ENCODE data around the gene DSCAML1.

DSCAML1 gene

DNA sequence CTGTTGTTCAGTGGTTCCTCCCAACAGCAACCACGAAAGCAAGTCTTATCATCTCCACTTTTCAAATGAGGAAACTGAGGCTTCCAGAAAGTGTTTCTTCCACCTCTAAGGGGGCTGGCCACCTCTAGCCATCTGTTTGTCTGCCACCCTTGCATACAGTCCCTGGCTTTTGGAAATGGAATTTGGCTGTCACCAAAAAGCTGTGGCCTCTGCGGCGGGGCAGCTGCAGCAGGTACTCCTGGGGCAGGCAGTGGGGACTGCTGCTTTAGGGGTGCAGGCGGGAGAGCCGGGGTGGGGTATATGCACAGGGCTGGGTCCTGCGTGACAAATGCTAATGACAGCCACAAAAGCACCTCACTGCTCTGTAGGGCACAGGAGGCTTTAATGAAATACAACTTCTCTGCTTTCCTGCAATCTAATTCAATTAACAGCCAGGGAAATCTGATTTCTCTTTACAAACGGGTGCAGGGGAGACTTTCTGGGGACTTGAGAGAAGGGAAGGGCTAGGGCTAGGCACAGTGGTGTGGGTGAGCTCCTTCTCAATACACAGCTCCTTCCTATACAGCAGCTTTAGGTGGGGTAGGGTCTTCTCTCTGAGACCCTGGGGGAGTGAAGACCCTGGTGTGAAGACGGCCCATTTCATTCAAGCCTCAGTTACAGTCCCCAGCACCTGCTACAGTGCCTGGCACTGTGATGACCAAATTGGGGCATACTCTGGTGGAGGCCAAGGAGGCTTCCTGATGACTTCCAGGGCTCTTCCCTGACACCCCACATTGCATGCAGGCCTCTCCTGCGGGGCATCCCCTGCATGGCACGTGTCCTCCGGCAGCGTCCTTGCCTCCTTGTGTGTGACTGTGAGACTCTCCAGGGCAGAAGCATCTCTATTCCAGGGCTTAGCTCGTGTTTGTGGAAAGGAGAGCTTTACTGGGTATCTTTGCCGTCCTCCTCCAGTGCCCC lies 307.7 kb downstream of the DSCAML1 start:
- H3K27ac ChIP-seq: no peak overlapping the region; the same call in 1 of the 2 replicates
- TF ChIP-seq, protein P1, sequence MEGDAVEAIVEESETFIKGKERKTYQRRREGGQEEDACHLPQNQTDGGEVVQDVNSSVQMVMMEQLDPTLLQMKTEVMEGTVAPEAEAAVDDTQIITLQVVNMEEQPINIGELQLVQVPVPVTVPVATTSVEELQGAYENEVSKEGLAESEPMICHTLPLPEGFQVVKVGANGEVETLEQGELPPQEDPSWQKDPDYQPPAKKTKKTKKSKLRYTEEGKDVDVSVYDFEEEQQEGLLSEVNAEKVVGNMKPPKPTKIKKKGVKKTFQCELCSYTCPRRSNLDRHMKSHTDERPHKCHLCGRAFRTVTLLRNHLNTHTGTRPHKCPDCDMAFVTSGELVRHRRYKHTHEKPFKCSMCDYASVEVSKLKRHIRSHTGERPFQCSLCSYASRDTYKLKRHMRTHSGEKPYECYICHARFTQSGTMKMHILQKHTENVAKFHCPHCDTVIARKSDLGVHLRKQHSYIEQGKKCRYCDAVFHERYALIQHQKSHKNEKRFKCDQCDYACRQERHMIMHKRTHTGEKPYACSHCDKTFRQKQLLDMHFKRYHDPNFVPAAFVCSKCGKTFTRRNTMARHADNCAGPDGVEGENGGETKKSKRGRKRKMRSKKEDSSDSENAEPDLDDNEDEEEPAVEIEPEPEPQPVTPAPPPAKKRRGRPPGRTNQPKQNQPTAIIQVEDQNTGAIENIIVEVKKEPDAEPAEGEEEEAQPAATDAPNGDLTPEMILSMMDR (conservative IDR thresholded peaks at IDR 0.05): no peak

DNA sequence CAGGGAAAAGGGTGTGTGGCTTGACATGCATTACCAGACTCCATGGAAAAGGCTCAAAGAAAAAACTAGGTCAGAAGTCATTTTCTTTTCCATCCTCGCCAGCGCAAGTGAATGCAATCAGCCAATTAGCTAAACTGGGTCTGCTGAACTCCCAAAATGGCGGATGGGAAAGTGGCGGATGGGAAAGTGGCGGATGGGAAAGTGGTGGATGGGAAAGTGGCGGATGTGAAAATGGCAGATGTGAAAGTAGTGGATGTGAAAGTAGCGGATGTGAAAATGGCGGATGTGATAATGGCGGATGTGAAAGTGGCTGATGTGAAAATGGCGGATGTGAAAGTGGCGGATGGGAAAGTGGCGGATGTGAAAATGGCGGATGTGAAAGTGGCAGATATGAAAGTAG lies 311.0 kb downstream of the DSCAML1 start:
- no peak overlapping the region for H3K27ac ChIP-seq
- TF ChIP-seq, protein P1 (conservative IDR thresholded peaks at IDR 0.05): no peak

DNA sequence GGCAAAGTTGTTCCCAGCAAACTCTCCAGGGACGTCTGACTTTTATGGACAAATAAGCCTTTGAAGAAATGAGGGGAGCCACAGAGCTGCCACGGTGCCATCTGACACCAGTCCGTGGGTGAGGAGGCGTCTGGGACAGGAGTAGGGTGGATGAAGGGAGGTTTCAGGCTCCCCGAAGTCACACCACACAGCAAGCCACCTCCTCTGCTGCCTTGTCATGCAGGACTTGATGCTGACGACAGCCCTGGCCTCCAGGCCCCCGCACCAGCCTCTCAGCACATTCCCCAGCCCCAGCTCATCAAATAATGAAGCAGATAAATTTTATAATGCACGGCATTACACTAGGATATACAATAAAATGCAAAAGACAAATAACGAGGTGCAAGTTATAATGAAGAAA lies 312.9 kb downstream of the DSCAML1 start:
- no peak overlapping the region for H3K27ac ChIP-seq
- TF ChIP-seq, protein P1 (conservative IDR thresholded peaks at IDR 0.05): no peak

DNA sequence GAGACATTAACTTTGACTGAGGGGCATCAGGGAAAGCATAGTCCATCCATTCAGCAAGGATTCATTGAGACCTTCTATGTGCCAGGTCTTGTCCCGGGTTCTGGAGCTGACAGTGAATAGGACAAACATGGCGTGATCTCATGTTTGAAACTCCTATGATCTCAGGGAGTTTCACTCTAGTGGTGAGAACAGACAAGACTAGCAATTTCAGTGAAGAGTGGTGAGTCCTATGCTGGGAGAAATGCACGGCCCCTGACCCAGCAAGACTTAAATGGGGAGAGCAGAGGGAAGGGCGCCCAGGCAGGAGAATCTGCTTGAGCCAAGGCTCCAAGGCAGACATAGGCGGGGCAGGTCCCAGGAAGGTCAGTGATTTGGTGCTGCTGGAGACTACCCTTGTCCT lies 313.6 kb downstream of the DSCAML1 start:
- TF ChIP-seq, protein P1 (conservative IDR thresholded peaks at IDR 0.05): no peak

DNA sequence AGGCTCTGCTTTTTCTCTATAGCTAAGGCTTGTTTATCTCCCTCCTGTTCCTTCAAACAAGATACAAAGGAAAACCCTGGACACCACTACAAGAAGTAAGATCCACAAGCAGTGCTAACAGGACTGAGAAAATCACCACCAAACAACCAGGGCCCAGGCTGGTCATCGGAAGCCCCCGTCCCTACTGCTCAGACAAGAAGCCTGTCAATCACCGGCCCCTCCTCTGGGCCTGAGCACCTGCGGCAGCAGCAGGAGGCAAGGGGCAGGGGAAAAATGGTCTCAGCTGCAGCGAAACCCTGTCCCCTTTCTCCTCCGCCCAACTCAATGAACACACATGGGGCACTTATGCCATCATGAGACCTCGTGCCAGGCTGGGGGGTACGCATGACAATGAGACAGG lies 314.1 kb downstream of the DSCAML1 start:
- no peak overlapping the region for H3K27ac ChIP-seq
- TF ChIP-seq, protein P1 (conservative IDR thresholded peaks at IDR 0.05): no peak

More for the DNA sequence above, 313.6 kb downstream of the DSCAML1 start:
- no peak overlapping the region for H3K27ac ChIP-seq

DNA sequence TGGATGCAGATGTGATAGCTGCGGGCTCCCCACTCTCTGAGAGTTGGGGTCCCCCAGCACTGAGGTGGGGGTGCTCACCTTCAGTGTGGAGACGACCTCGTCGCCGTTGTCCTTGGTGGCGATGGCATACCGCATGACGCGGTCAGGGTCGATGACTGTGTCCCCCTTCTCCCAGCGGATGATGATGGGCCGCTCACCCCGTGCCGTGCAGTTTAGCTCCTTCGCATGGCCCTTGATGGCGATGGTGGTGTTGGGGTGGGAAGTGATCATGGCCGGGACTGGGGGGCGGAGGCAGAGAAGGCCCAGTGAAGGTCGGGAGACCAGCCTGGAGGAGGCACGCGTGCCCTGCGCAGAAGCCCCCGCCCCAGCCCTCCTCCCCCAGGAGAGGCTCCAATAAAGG lies 315.1 kb downstream of the DSCAML1 start:
- TF ChIP-seq, protein P1 (conservative IDR thresholded peaks at IDR 0.05): no peak

DNA sequence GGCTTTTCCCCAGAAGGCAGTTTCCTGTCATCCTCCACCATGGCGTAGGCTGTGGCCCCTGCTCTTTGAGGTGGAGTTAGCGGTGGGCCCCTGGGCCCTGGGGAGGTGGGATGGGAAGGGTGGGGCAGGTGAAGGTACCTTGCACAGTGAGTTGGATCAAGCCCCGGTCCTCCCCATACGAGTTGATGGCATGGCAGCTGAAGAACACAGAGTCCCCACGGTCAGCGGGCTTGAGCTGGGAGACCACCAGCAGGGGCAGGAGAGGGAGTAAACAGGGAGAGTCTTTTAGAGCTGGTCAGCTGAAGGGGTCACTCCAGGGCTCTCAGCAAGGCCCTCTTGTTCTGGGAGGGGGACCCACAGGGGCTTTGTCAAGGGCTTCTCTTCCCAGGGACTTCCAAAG lies 316.0 kb downstream of the DSCAML1 start:
- TF ChIP-seq, protein P1 (conservative IDR thresholded peaks at IDR 0.05): no peak

More for the DNA sequence above, 315.1 kb downstream of the DSCAML1 start:
- no peak overlapping the region for H3K27ac ChIP-seq

More for the DNA sequence above, 316.0 kb downstream of the DSCAML1 start:
- H3K27ac ChIP-seq: no peak overlapping the region

Data from VCaP (cell line).